Measurements from ENCODE around the gene NFIL3. TPM values are rescaled to one million over a fixed set of nuclear protein-coding genes. Genes with fewer than 3 reads are reported as not detected.
"Not testable (repeated sequence)": the region's sequence is repeated elsewhere in the genome, so short reads cannot be mapped to it uniquely, and the experiment has no call there.

NFIL3 gene
- total RNA-seq, 4 donors from 2014 or later = 36.6 to 167 (median 56.3) TPM

DNA sequence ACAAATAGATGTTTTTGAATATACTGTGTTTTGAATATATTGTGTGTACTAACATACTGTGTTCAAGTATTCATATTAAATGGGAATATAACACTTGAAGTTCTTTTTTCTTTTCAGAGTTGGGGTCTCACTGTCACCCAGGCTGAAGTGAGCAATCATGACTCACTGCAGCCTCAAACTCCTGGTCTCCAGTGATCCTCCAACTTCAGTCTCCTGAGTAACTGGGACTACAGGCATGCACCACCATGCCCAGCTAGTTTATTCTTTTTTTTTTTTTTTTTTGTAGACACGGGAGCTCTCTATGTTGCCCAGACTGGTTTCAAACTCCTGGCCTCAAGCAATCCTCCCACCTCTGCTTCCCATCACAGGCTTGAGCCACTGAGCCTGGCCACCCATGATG lies 38.7 kb downstream of the NFIL3 start:
- H3K27me3 ChIP-seq = no peaks in the 10 kb centered on the region
- intact Hi-C loops (cut with DNase I; ENCODE audit: low total_unique reads) = no loop called here
- in situ Hi-C loops (cut with MboI; ENCODE audit: low sequenced_read_pairs in 4 of 4) = no loop called here
- no peak overlapping the region for H3K27ac ChIP-seq
- H3K4me3 ChIP-seq = no peak overlapping the region
- TF ChIP-seq POLR2A (IDR thresholded peaks at IDR 0.05) = no peak
- TF ChIP-seq, protein P1, sequence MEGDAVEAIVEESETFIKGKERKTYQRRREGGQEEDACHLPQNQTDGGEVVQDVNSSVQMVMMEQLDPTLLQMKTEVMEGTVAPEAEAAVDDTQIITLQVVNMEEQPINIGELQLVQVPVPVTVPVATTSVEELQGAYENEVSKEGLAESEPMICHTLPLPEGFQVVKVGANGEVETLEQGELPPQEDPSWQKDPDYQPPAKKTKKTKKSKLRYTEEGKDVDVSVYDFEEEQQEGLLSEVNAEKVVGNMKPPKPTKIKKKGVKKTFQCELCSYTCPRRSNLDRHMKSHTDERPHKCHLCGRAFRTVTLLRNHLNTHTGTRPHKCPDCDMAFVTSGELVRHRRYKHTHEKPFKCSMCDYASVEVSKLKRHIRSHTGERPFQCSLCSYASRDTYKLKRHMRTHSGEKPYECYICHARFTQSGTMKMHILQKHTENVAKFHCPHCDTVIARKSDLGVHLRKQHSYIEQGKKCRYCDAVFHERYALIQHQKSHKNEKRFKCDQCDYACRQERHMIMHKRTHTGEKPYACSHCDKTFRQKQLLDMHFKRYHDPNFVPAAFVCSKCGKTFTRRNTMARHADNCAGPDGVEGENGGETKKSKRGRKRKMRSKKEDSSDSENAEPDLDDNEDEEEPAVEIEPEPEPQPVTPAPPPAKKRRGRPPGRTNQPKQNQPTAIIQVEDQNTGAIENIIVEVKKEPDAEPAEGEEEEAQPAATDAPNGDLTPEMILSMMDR (IDR thresholded peaks at IDR 0.05 in 4 of 5, conservative IDR thresholded peaks at IDR 0.05 in 1 of 5) = no peak
- H3K9me3 ChIP-seq = no peaks in the 10 kb centered on the region
- H3K36me3 ChIP-seq = no peaks in the 10 kb centered on the region
- DNase-seq = no peak
- no peak for ATAC-seq
- no peaks in the 10 kb centered on the region for H3K4me1 ChIP-seq

DNA sequence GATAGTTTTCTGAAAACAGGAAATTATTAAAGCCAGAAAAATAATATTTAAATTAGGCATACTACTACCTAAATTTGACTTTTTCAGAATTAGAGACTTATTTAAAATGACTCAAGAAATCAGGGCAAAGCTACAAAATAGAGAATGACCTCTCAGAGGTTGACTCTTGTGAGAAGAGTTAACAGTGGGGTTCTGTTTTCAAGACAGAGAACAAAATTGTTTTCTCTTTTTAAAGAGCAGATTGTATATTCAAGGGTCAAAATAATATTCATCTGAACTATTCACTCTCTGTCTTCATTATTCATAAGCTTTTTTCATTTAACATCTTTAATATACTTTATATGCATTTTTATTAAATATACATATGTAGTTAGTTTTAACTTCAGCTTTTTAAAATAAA lies 40.1 kb downstream of the NFIL3 start:
- H3K36me3 ChIP-seq = no peaks in the 10 kb centered on the region
- no peak overlapping the region for H3K4me3 ChIP-seq
- DNase-seq (no peak), ATAC-seq (no peak)
- no peaks in the 10 kb centered on the region for H3K4me1 ChIP-seq
- intact Hi-C loops (cut with DNase I; ENCODE audit: low total_unique reads) = no loop called here
- no peaks in the 10 kb centered on the region for H3K9me3 ChIP-seq
- no peak overlapping the region for H3K27ac ChIP-seq
- H3K27me3 ChIP-seq = no peaks in the 10 kb centered on the region
- in situ Hi-C loops (cut with MboI; ENCODE audit: low sequenced_read_pairs in 4 of 4) = no loop called here
- TF ChIP-seq, protein P1 (IDR thresholded peaks at IDR 0.05 in 4 of 5, conservative IDR thresholded peaks at IDR 0.05 in 1 of 5) = no peak

DNA sequence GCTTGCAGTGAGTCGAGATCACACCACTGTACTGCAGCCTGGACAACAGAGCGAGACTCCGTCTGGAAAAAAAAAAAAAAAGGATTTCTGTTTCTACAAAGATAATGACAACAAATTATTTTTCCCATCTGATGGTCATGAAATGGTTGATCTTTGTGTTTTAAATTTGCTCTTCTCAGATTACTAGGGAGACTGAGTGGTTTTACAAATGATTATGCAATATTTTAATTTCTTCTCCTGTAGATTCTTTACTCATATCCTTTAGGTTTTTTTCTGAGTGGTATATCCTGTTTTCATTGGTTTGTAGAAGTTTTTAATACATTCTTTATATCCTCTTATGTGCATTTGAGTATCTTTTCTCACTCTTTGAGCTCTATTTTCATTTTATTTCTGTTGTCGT lies 41.3 kb downstream of the NFIL3 start:
- Histone ChIP-seq H3K9me3 (no peaks in the 10 kb centered on the region), H3K36me3 (no peaks in the 10 kb centered on the region), H3K27ac (no peak overlapping the region), H3K4me1 (no peaks in the 10 kb centered on the region), H3K4me3 (no peak overlapping the region), H3K27me3 (no peaks in the 10 kb centered on the region)
- in situ Hi-C loops (cut with MboI; ENCODE audit: low sequenced_read_pairs in 4 of 4) = no loop called here
- intact Hi-C loops (cut with DNase I; ENCODE audit: low total_unique reads) = no loop called here
- no peak for TF ChIP-seq POLR2A (IDR thresholded peaks at IDR 0.05)
- TF ChIP-seq, protein P1 (IDR thresholded peaks at IDR 0.05 in 4 of 5, conservative IDR thresholded peaks at IDR 0.05 in 1 of 5) = no peak
- DNase-seq = no peak
- ATAC-seq = no peak

DNA sequence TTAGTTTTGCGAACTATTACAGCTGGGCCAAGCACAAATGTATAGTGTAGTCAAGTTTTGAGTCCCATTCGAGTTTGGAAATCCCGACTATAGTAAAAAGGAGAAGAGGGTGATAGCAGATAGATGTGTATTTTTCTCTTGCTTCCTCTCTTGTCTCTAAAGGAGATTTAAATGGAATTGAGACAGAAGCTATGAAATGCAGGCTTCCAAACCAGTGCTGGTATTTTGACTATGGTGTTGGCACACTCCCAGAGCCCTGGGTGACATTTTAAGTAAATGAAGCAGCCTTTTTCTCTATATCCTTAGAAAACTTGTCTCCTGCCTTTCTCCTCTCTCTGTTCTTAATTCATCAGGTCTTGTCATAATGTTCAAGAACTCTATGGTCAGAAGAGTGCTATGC lies 44.2 kb downstream of the NFIL3 start:
- in situ Hi-C loops (cut with MboI; ENCODE audit: low sequenced_read_pairs in 4 of 4) = no loop called here
- TF ChIP-seq POLR2A (IDR thresholded peaks at IDR 0.05) = no peak
- TF ChIP-seq, protein P1 (IDR thresholded peaks at IDR 0.05 in 4 of 5, conservative IDR thresholded peaks at IDR 0.05 in 1 of 5) = no peak
- Histone ChIP-seq H3K4me1 (no peaks in the 10 kb centered on the region), H3K9me3 (no peaks in the 10 kb centered on the region), H3K27ac (no peak overlapping the region), H3K27me3 (no peaks in the 10 kb centered on the region), H3K36me3 (no peaks in the 10 kb centered on the region), H3K4me3 (no peak overlapping the region)
- intact Hi-C loops (cut with DNase I; ENCODE audit: low total_unique reads) = no loop called here
- ATAC-seq (no peak), DNase-seq (no peak)

DNA sequence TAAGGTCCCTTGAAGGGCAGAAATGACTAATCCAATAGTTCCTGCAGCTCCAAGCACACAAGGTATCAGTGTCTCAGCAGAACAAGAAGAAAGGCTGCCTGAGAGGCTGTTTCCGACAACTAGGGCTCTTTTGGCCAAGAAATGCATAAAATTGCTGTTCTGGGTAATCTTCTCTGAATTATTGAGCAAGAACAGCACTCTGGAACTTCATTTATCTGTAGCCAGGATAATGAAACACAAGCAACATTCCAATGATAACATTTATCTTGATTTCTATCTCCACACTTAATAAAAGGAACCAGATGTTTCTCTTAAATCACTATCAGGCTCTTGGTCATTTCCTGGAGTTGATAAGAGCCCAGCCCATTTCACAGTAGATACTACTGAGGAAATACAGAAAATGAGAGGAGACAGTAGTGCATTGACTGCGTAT lies 44.9 kb downstream of the NFIL3 start:
- DNase-seq (no peak), ATAC-seq (no peak)
- H3K27me3 ChIP-seq = no peaks in the 10 kb centered on the region
- no peaks in the 10 kb centered on the region for H3K4me1 ChIP-seq
- H3K27ac ChIP-seq = no peak overlapping the region
- H3K9me3 ChIP-seq = no peaks in the 10 kb centered on the region
- TF ChIP-seq POLR2A (IDR thresholded peaks at IDR 0.05) = no peak
- TF ChIP-seq, protein P1 (IDR thresholded peaks at IDR 0.05 in 4 of 5, conservative IDR thresholded peaks at IDR 0.05 in 1 of 5) = no peak
- no peak overlapping the region for H3K4me3 ChIP-seq
- in situ Hi-C loops (cut with MboI; ENCODE audit: low sequenced_read_pairs in 4 of 4) = no loop called here
- no peaks in the 10 kb centered on the region for H3K36me3 ChIP-seq
- intact Hi-C loops (cut with DNase I; ENCODE audit: low total_unique reads) = no loop called here

DNA sequence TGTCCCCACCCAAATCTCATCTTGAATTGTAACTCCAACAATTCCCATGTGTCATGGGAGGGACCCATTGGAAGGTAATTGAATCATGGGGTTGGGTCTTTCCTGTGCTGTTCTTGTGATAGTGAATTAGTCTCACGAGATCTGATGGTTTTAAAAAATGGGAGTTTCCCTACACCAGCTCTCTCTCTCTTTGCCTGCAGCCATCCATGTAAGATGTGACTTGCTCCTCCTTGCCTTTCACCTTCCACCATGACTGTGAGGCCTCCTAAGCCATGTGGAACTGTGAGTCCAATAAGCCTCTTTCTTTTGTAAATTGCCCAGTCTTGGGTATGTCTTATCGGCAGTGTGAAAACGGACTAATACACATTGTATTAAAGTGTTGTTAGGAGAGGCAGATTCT lies 45.6 kb downstream of the NFIL3 start:
- DNase-seq; ATAC-seq; H3K27ac ChIP-seq; in situ Hi-C loops (cut with MboI; ENCODE audit: low sequenced_read_pairs in 4 of 4); H3K4me1 ChIP-seq; H3K36me3 ChIP-seq; H3K27me3 ChIP-seq; intact Hi-C loops (cut with DNase I; ENCODE audit: low total_unique reads); H3K4me3 ChIP-seq; H3K9me3 ChIP-seq: not testable (repeated sequence)
